Smooth muscle cell (in vitro differentiated cells): ENCODE results near the gene RASL12. TPM values are rescaled to one million over a fixed set of nuclear protein-coding genes. Genes with fewer than 3 reads are reported as not detected.
A peak's percentile ranks its signal among the peaks of the same experiment; 100 is the strongest.

ENCODE experiments used
- DNase-seq: peaks from one replicate; lab custom pipeline; 2025; ENCODE audit not compliant: unreplicated experiment; lab: John Stamatoyannopoulos, UW
- H2AFZ ChIP-seq: fragments of 200-600 bp; sonication (generic); 2 replicates; pipeline ENCODE4 v1.6.0; 2016; ENCODE audit warnings: antibody characterized with exemption, low read depth, mild to moderate bottlenecking
- H3F3A ChIP-seq: fragments of 200-600 bp; sonication (generic); 2 replicates; pipeline ENCODE4 v1.6.0; 2017; ENCODE audit warnings: antibody characterized with exemption, low read depth
- H3K27ac ChIP-seq: fragments of 200-600 bp; sonication (generic); 2 replicates; pipeline ENCODE4 v1.5.1; 2016; ENCODE audit warnings: low read depth, mild to moderate bottlenecking
- H3K27me3 ChIP-seq: fragments of 200-600 bp; sonication (generic); 2 replicates; pipeline ENCODE4 v1.6.1; 2016; ENCODE audit warnings: low read depth, mild to moderate bottlenecking
- H3K36me3 ChIP-seq: fragments of 200-600 bp; sonication (generic); 2 replicates; pipeline ENCODE4 v1.5.1; 2016; ENCODE audit warnings: low read depth
- H3K4me1 ChIP-seq: fragments of 200-600 bp; sonication (generic); 2 replicates; pipeline ENCODE4 v1.5.1; 2016; ENCODE audit warnings: low read depth
- H3K4me2 ChIP-seq: fragments of 200-600 bp; sonication (generic); 2 replicates; pipeline ENCODE4 v1.6.0; 2016; ENCODE audit warnings: mild to moderate bottlenecking
- H3K4me3 ChIP-seq: fragments of 200-600 bp; sonication (generic); 2 replicates; pipeline ENCODE4 v1.5.1; 2016; ENCODE audit warnings: mild to moderate bottlenecking
- H3K79me2 ChIP-seq: fragments of 200-600 bp; sonication (generic); 2 replicates; pipeline ENCODE4 v1.6.0; 2016; ENCODE audit warnings: low read depth, mild to moderate bottlenecking
- H3K9ac ChIP-seq: fragments of 200-600 bp; sonication (generic); 2 replicates; pipeline ENCODE4 v1.6.0; 2016; ENCODE audit warnings: low read depth
- H3K9me3 ChIP-seq: fragments of 200-600 bp; sonication (generic); replicated peaks from 2 replicates; pipeline ENCODE4 v1.5.1; 2016; ENCODE audit warnings: low read depth
- H4K20me1 ChIP-seq: fragments of 200-600 bp; sonication (generic); 2 replicates; pipeline ENCODE4 v1.6.0; 2016; ENCODE audit warnings: low read depth
- CTCF ChIP-seq: fragments of 200-600 bp; sonication (generic); IDR thresholded peaks from 2 replicates; pipeline ENCODE4 v1.5.1; 2017; ENCODE audit warnings: borderline replicate concordance, mild to moderate bottlenecking, antibody characterized with exemption; ENCODE audit not compliant: insufficient read depth, poor library complexity, severe bottlenecking
- WGBS: methylation state at CpG from one replicate; pipeline ENCODE4 v1.1.7; 2016; ENCODE audit warnings: low lambda C conversion rate; 5-methylcytosine and 5-hydroxymethylcytosine counted together
- polyA plus RNA-seq: library from polyadenylated mRNA; unstranded; fragments of >200 nt; fragmentation: Nextera tagmentation; extraction: Ambion mirVana; gene quantifications from 2 replicates; pipeline ENCODE4 v1.2.1, GENCODE V29; 2016
- total RNA-seq: library from RNA; depleted of rRNA; stranded (reverse); fragments of >200 nt; gene quantifications from 2 replicates; pipeline ENCODE4 v1.2.3, GENCODE V29; 2014

Gene RASL12
- total and polyA plus RNA-seq, 2 experiments from 2014 or later: 8.7 to 14.6 TPM

- no peak for DNase-seq
- H3K9ac ChIP-seq: no peak overlapping the region
- H3K9me3 ChIP-seq: no peaks in the 10 kb centered on the region
- H3K79me2 ChIP-seq: peaks cover 13% of the 10 kb centered on the region
- no peaks in the 10 kb centered on the region for H3K27me3 ChIP-seq
- H3K4me2 ChIP-seq: peak overlapping the region; percentile 94
- H3F3A ChIP-seq: no peaks in the 10 kb centered on the region
- peak overlapping the region; percentile 90 for H3K4me3 ChIP-seq
- H3K4me1 ChIP-seq: peaks cover 13% of the 10 kb centered on the region
- H3K36me3 ChIP-seq: no peaks in the 10 kb centered on the region
- WGBS: 73% methylated on average over 10 of the region's 10 CpGs
- no peak overlapping the region for H3K27ac ChIP-seq
- H4K20me1 ChIP-seq: no peaks in the 10 kb centered on the region
- peak overlapping the region; percentile 81 for H2AFZ ChIP-seq
- no peak for TF ChIP-seq CTCF
Observed at GRCh38 chr15:65028338-65028737, 39.5 kb downstream of the RASL12 start.

- H3K27ac ChIP-seq: no peak overlapping the region
Observed at GRCh38 chr15:65027593-65027992, 40.2 kb downstream of the RASL12 start.

GRCh38 chr15:65026756-65027155 lies 41.0 kb downstream of the RASL12 start:
- TF ChIP-seq CTCF: no peak
- Histone ChIP-seq H3K36me3 (no peaks in the 10 kb centered on the region), H3K9ac (no peak overlapping the region), H3K4me2 (no peak overlapping the region), H3F3A (no peaks in the 10 kb centered on the region), H3K9me3 (no peaks in the 10 kb centered on the region), H3K4me3 (no peak overlapping the region), H4K20me1 (no peaks in the 10 kb centered on the region), H3K27me3 (no peaks in the 10 kb centered on the region), H3K79me2 (peaks cover 13% of the 10 kb centered on the region), H3K27ac (no peak overlapping the region), H3K4me1 (peaks cover 13% of the 10 kb centered on the region), H2AFZ (no peak overlapping the region)
- WGBS: 98% methylated on average over 6 of the region's 6 CpGs
- no peak for DNase-seq

More at GRCh38 chr15:65027593-65027992, 40.2 kb downstream of the RASL12 start:
- Histone ChIP-seq H2AFZ (no peak overlapping the region), H3K36me3 (no peaks in the 10 kb centered on the region), H3K4me1 (peaks cover 13% of the 10 kb centered on the region), H3K9me3 (no peaks in the 10 kb centered on the region), H3K4me3 (no peak overlapping the region), H3K9ac (no peak overlapping the region), H3K4me2 (peak overlapping the region; percentile 94), H3K79me2 (peaks cover 13% of the 10 kb centered on the region), H4K20me1 (no peaks in the 10 kb centered on the region), H3K27me3 (no peaks in the 10 kb centered on the region), H3F3A (no peaks in the 10 kb centered on the region)
- no peak for DNase-seq
- WGBS: 97% methylated on average over 1 of the region's 1 CpG
- no peak for TF ChIP-seq CTCF

- Histone ChIP-seq H3K9me3 (no peaks in the 10 kb centered on the region), H3K27ac (no peak overlapping the region), H2AFZ (no peak overlapping the region), H3K36me3 (peaks cover 18% of the 10 kb centered on the region), H4K20me1 (no peaks in the 10 kb centered on the region), H3F3A (no peaks in the 10 kb centered on the region), H3K9ac (no peak overlapping the region), H3K4me2 (no peak overlapping the region), H3K79me2 (no peaks in the 10 kb centered on the region), H3K4me3 (no peak overlapping the region), H3K4me1 (no peaks in the 10 kb centered on the region), H3K27me3 (no peaks in the 10 kb centered on the region)
- DNase-seq: no peak
- no peak for TF ChIP-seq CTCF
Observed at GRCh38 chr15:65021488-65021887, 46.3 kb downstream of the RASL12 start.
